Tongue (tissue), 2 donors: ENCODE measurements around the gene MOSMO. TPM values are rescaled to one million over a fixed set of nuclear protein-coding genes. Genes with fewer than 3 reads are reported as not detected.

Experiments used
- DNase-seq: peaks from one replicate; pipeline ENCODE4 v3.0.0-alpha.2; 2015
- total RNA-seq: library from RNA; depleted of rRNA; stranded (reverse); fragments of >200 nt; gene quantifications from one replicate; pipeline ENCODE4 v1.2.3, GENCODE V29; 2014

Gene MOSMO
- total RNA-seq, 1 donor from 2014 or later, result 20.9 TPM

- no peak for DNase-seq
These were observed 43.1 kb downstream of the MOSMO start for GRCh38 chr16:22050963-22051362.

- DNase-seq, result no peak
These were observed 45.1 kb downstream of the MOSMO start for GRCh38 chr16:22052980-22053379.

GRCh38 chr16:22053921-22054341, 46.0 kb downstream of the MOSMO start:
- no peak for DNase-seq

GRCh38 chr16:22054847-22055590, 47.1 kb downstream of the MOSMO start:
- DNase-seq, result no peak

- no peak for DNase-seq
These were observed 48.0 kb downstream of the MOSMO start for GRCh38 chr16:22055881-22056280.

GRCh38 chr16:22063888-22064467, 56.1 kb downstream of the MOSMO start:
- no peak for DNase-seq

GRCh38 chr16:22065252-22065651, 57.3 kb downstream of the MOSMO start:
- no peak for DNase-seq

GRCh38 chr16:22070361-22071330, 62.7 kb downstream of the MOSMO start:
- no peak for DNase-seq

- peak; percentile 6 for DNase-seq
These were observed 63.5 kb downstream of the MOSMO start for GRCh38 chr16:22071331-22071910.

- no peak for DNase-seq
These were observed 65.4 kb downstream of the MOSMO start for GRCh38 chr16:22073350-22073749.

GRCh38 chr16:22075043-22075757, 67.3 kb downstream of the MOSMO start:
- DNase-seq, result no peak

- no peak for DNase-seq
These were observed 67.9 kb downstream of the MOSMO start for GRCh38 chr16:22075776-22076175.

GRCh38 chr16:22077700-22078313, 69.9 kb downstream of the MOSMO start:
- peak; percentile 77 for DNase-seq

- DNase-seq, result no peak
These were observed 70.7 kb downstream of the MOSMO start for GRCh38 chr16:22078656-22079055.

- DNase-seq, result no peak
These were observed 73.1 kb downstream of the MOSMO start for GRCh38 chr16:22081050-22081449.

GRCh38 chr16:22086440-22086839, 78.5 kb downstream of the MOSMO start:
- no peak for DNase-seq

- DNase-seq, result no peak
These were observed 80.7 kb downstream of the MOSMO start for GRCh38 chr16:22088642-22089041.

GRCh38 chr16:22089910-22090309, 82.0 kb downstream of the MOSMO start:
- DNase-seq, result no peak

GRCh38 chr16:22091721-22092120, 83.8 kb downstream of the MOSMO start:
- no peak for DNase-seq

- peak; percentile 8 for DNase-seq
These were observed 84.4 kb downstream of the MOSMO start, which contains the start of gene VWA3A for GRCh38 chr16:22092143-22092933. TSS of gene VWA3A (plus strand) at chr16:22092541. CDS start at chr16:22092638, 97 bp downstream.
